HG03432 (cell line): ENCODE measurements around the gene FOXF2.

ENCODE experiments used
- ATAC-seq: cut with Tn5 transposase; IDR thresholded peaks from one replicate; pipeline ENCODE4 v1.9.1; 2021; ENCODE audit warnings: mild to moderate bottlenecking, moderate library complexity; ENCODE audit not compliant: unreplicated experiment

Gene FOXF2

GRCh38 chr6:1405221-1405620, 15.8 kb downstream of the FOXF2 start:
- no peak for ATAC-seq

DNA sequence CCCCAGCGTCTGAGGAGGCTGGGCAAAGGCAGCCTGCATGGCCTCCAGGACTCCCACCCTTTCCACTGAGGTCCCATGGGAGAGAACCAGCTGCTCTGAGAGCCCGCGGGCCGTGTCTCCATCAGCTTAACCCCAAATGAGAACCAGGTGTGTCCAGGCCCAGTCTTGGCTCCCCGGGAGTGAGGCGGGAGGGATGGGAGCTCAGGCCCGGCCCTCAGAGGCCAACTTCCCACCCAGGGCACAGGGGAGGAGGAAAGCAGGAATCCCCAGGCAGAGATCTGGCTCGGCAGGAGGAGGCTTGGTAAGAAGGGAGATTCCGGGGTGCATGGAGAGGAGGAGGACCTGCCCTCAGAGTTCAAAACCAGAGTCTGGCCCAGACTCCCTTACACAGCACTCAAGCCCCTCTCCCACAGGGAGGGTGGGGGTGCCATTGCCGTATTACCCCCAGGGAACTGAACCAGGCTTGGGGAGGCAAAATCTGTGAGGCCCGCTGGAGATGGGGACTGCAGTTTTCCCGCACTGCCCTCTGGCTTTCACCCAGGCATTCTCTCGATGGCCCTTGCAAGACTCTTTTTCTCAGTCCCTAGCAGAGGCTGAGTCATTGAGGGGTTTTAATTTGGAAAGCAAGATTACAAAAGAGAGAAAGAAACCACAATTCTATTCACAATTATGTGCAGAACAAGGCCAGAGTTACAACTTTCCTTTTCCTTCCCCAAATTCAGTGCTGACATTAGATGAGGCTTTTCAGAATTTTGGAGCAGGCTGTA, 17.1 kb downstream of the FOXF2 start:
- ATAC-seq, result no peak

GRCh38 chr6:1407499-1407990, 18.2 kb downstream of the FOXF2 start:
- ATAC-seq, result no peak

DNA sequence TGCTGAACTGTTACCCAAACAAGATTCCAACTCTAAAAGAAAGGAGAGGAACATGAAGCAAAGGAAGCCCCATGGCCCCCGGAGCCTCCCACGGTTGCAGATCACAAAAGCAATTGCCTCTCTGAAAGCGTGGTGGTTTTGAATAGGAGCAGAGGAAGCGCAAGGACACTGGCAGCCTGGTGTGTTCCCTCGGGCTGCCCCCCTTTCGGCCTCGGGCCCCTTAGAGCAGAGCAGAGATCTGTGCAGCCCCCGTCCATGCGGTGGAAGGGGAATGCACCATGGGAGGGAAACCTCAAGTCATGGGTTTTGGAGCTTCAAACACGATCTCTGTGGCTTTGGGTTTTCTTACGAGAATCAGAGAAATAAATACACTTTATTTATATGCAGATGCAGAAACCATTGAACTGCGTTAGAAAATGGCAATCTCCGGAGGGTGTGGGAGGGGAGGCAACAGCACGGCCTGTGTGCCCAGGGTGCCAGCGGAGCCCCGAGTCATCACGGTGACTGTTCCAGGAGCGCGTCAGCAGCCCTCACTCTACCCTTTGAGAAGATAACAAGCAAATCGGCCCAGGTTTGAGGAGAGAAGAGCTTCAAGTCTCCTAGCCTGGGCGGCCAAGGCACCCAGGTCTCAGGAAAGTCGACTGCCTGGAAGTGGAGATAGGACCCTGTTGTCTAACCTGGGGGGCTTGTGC, 20.5 kb downstream of the FOXF2 start:
- no peak for ATAC-seq

GRCh38 chr6:1412901-1413300, 23.5 kb downstream of the FOXF2 start:
- no peak for ATAC-seq

GRCh38 chr6:1415416-1416063, 26.2 kb downstream of the FOXF2 start:
- ATAC-seq, result no peak

- no peak for ATAC-seq
Observed at GRCh38 chr6:1416191-1416760, 26.9 kb downstream of the FOXF2 start.

GRCh38 chr6:1416820-1417219, 27.4 kb downstream of the FOXF2 start:
- ATAC-seq, result no peak

DNA sequence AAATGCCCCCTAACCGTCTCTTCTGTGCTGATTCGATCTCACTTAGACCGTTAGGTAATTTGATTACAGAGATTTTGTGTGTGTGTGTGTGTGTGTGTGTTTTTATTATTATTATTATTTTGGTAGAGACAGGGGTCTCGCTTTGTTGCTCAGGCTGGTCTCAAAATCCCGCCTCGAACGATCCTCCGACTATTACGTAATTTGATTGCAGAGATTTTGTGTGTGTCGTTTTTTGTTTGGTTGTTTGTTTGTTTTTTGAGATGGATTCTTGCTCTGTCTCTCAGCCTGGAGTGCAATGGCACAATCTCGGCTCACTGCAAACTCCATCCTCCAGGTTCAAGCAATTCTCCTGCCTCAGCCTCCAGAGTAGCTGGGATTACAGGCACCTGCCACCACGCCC, 28.3 kb downstream of the FOXF2 start:
- no peak for ATAC-seq

DNA sequence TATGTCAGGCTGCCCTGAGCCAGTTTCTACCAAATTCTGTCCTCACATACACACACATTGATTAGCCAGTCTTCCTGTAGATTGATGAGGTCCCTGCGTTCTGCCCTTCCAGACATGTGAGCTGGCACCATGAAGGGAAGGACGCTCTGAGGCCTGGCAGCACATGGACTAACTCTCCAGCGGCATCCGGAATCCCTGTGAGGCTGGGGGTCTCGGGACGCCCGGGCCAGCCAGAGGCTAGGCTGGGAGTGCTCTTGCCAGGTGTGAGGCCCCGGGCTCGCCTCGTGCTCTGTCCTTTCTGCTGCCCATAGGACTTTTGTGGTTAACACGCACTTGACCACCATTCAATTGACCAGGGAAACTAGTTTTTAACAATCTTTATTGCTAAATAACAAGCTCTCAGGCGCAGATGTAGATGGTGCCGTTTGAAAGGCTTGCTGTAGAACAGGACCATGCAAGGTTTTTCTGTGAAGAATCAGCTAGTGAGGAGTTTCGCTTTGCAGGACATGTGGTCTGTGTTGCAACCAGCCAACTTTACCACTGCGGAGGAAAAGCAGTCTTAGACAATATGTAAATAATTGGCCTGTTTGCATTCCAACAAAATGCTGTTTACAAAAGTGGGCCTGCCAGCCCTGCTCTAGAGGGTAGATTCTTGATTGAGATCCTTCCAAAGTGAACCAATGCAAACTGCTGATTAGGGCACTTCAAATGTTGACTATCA, 29.3 kb downstream of the FOXF2 start:
- no peak for ATAC-seq

DNA sequence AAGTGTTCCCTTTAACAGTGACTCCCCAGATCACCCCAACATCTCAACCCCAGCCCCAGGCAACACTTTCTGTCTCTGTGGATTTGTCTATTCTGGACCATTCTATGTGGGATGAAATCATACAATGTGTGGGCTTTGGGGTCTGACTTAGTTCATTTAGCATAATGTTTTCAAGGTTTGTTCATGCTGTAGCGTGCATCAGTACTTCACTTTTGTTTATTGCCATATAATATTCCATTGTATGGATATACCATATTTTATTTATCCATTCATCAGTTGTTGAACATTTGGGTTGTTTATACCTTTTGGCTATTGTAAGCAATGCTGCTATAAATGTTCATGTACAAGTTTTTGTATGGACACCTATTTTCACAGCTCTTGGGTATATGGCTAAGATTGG, 31.0 kb downstream of the FOXF2 start:
- ATAC-seq, result no peak

DNA sequence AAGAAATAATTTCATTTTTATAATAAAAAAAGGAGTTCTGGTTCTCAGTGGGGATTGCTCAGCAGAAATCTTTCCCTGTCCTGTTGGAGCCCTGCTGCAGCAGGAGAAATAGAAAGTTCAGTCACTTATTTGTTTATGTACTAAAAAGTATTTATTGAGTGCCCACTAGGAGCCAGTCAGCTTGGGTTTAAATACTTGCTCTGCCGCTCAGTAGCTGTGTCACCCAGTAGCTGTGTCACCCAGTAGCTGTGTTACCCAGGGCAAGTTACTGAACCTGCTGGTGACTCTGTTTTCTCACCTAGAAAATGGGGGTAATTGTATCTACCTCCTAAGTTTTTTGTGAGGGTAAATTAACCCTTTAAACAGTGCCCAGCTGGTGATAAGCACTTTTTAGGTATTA, 32.9 kb downstream of the FOXF2 start:
- no peak for ATAC-seq

DNA sequence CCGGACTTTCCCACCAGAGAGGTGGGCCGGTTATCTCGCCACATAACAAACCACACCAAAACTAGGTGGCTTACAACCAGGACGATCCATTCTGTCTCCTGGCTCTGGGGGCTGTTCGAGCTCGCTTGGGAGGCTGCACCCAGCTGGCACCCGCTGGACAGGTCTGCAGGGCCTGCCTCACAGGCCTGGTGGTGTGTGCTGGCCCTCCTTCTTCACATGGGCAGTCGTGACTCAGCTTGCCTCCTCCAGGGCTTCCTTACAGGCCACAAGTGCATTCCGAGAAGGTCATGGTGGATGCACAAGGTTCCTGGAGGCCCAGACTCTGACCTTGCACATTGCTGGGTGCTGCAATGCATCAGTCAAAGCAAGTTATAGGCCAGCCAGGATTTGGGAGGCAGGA, 34.2 kb downstream of the FOXF2 start:
- no peak for ATAC-seq

DNA sequence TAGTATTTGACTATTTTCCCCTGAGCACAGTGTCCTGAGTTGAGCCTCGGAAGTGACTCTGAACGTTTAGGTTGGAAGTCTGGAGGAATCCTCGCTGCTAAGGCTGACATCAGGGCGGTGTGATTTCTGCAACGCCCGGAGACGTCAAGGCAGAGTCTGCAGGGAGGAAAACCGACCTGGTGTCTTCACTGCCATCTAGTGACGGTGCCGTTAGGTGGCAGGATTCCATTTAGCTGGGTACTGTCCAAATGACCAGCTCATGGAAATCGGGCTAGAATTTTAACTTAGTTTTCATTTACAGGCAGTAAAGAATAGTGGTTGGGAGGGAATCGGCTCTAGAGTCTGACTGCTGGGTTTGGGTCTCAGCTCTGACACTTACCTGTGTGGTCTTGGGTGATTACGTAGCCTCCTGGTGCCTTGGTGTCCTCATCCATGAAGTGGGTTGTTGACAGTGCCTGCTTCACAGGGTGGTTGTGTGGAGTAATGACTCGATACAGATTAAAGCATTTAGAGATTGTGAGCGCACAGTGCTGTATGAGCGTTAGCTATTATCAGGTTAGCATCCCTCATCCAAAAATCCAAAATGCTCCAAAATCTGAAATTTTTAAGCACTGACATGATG, 35.0 kb downstream of the FOXF2 start:
- ATAC-seq, result no peak

GRCh38 chr6:1426416-1426815, 37.0 kb downstream of the FOXF2 start:
- ATAC-seq, result no peak

GRCh38 chr6:1435806-1436205, 46.4 kb downstream of the FOXF2 start:
- no peak for ATAC-seq

GRCh38 chr6:1436334-1437306, 47.2 kb downstream of the FOXF2 start:
- ATAC-seq, result peak; percentile 60

GRCh38 chr6:1437553-1438406, 48.4 kb downstream of the FOXF2 start:
- no peak for ATAC-seq
